Peyer's patch (tissue), 4 donors: ENCODE results near the gene OR51D1. TPM values are rescaled to one million over a fixed set of nuclear protein-coding genes. Genes with fewer than 3 reads are reported as not detected.

Experiments used
- DNase-seq, 3 donors: peaks; one replicate each; pipeline ENCODE4 v3.0.0-alpha.2; 2017 to 2019
- H3K27ac ChIP-seq, 4 donors: fragments of 200-600 bp; sonication (generic); one replicate each; pipeline ENCODE4 v1.5.1; 2016 to 2019
- H3K27me3 ChIP-seq, 2 donors: fragments of 200-600 bp; sonication (generic); one replicate each; pipeline ENCODE4 v1.5.1; 2019
- H3K36me3 ChIP-seq, 3 donors: fragments of 200-600 bp; sonication (generic); one replicate each; pipeline ENCODE4 v1.5.1; 2016 to 2019
- H3K4me1 ChIP-seq, 4 donors: fragments of 200-600 bp; sonication (generic); one replicate each; pipeline ENCODE4 v1.5.1; 2016 to 2019
- H3K4me3 ChIP-seq, 4 donors: fragments of 200-600 bp; sonication (generic); 1 replicate in 3 of 4; 2 replicates in 1 of 4; pipeline ENCODE4 v1.5.1; 2016 to 2019; ENCODE audit warnings: mild to moderate bottlenecking in 1 of 4
- H3K9me3 ChIP-seq, 4 donors: fragments of 200-600 bp; sonication (generic); one replicate each; pipeline ENCODE4 v1.5.1; 2016 to 2019; ENCODE audit warnings: mild to moderate bottlenecking in 1 of 4
- CTCF ChIP-seq, 6 experiments: fragments of 450-650 bp in 4 of 6; fragments of 200-600 bp in 2 of 6; sonication (generic) in 1 of 6; IDR thresholded peaks; one replicate each; pipeline ENCODE4 v1.5.1; 2017 to 2019; ENCODE audit warnings: antibody characterized with exemption in 6 of 6, mild to moderate bottlenecking in 3 of 6, moderate library complexity in 1 of 6
- POLR2A ChIP-seq, 2 donors: fragments of 450-650 bp; IDR thresholded peaks; one replicate each; pipeline ENCODE4 v1.5.1; 2017; ENCODE audit warnings: antibody characterized with exemption in 2 of 2, mild to moderate bottlenecking in 2 of 2, moderate library complexity in 2 of 2
- total RNA-seq, 4 donors: library from RNA; depleted of rRNA; stranded (reverse); fragments of >200 nt; gene quantifications; one replicate each; pipeline ENCODE4 v1.1.0, GENCODE V29; 2016

Gene OR51D1
- total RNA-seq, 4 donors from 2014 or later: not detected

DNA sequence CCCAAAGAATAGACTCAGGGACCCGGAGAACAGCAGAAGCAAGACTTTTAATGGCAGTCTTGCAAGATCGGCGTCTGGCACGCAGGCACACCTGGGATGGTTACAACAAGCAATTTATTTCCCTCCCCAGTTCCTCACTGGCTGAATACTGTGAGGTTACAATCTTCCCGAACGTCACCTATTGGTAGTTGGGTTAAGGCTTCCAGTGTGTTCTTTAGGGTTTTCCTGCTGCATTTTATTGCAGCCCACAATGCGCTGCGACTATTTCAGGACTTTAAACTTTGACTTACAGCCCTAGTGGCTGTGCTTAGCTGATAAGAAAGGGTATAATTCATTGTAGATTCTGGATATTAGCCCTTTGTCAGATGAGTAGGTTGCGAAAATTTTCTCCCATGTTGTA lies 17.8 kb upstream of the OR51D1 start:
- H3K27ac ChIP-seq: no peak overlapping the region
- no peaks in the 10 kb centered on the region for H3K27me3 ChIP-seq
- no peak overlapping the region for H3K4me3 ChIP-seq
- DNase-seq: no peak
- no peak for TF ChIP-seq POLR2A (IDR thresholded peaks at IDR 0.05)
- TF ChIP-seq CTCF (IDR thresholded peaks at IDR 0.05): no peak
- H3K4me1 ChIP-seq: no peaks in the 10 kb centered on the region
- no peaks in the 10 kb centered on the region for H3K9me3 ChIP-seq
- no peaks in the 10 kb centered on the region for H3K36me3 ChIP-seq

DNA sequence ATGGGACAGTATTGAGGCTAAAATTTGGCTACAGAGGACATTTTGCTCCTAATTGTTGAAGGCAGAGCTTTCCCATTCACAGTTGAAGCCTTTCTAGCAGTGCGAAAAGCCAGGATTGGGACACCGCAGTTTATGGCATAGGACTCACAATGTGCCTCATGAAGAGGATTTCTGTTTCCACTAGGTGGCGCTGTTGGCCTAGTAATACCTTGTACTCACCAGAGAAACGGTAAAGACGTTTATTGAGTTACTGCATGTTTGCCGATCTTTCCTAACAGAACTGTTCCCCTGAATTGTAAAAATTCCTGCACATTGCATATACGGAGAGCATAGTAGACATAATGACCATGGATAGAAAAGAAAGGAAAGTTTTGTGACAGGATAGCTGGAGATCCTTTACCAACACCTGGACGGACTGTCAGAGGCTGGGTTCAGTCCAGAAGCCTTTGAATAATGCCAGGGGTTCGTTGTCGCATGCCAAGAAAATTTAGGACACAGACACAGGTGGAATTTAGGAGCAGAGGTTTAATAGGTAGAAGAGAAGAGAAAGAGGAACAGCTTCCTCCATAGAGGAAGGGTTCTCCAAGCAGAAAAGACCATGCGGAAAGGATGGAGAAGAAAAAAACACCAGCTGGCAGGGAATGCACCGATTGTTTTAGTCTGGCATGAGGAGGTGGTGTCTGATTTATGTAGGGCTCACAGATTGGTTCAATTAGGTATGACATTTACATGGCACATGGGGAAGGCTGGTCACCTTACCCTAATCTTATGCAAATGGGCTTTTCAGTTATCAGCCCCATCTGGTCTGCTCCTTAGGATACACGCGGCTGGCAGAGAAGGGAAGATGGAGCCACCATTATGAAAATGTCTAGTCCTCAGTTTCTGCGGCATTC lies 10.8 kb upstream of the OR51D1 start:
- no peak overlapping the region for H3K27ac ChIP-seq
- no peaks in the 10 kb centered on the region for H3K4me1 ChIP-seq
- peak in 1 of 3 donors; percentile 83 for DNase-seq
- H3K36me3 ChIP-seq: no peaks in the 10 kb centered on the region
- H3K27me3 ChIP-seq: no peaks in the 10 kb centered on the region
- H3K4me3 ChIP-seq: no peak overlapping the region
- TF ChIP-seq POLR2A (IDR thresholded peaks at IDR 0.05): no peak
- peak in 4 of 6 experiments; percentile 52 to 73 (median 65) for TF ChIP-seq CTCF (IDR thresholded peaks at IDR 0.05)
- H3K9me3 ChIP-seq: peaks cover 0 to 15% (median 0%) of the 10 kb centered on the region in 4 donors

DNA sequence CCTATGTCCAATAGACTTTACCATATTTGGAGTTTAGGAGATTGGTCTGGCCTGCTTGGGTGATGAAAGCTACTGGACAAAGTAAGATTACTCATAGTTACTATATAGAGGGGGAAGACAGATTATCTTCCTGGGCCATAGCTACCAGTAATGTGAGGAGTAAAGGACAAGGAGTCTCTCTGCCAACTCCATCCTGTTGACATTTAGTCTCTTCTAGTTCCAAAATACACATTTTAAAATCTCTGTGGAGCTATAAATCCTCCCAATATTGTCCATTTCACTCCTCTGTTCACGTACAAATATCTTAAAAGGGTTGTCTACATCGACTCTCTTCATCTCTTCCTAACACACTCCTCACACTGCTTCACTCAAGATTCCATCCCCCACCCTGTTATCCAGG lies 1.1 kb upstream of the OR51D1 start:
- no peak overlapping the region for H3K4me3 ChIP-seq
- no peak for DNase-seq
- TF ChIP-seq POLR2A (IDR thresholded peaks at IDR 0.05) (no peak), CTCF (IDR thresholded peaks at IDR 0.05) (no peak)
- H3K4me1 ChIP-seq: no peaks in the 10 kb centered on the region
- H3K27me3 ChIP-seq: no peaks in the 10 kb centered on the region
- no peak overlapping the region for H3K27ac ChIP-seq
- no peaks in the 10 kb centered on the region for H3K9me3 ChIP-seq
- H3K36me3 ChIP-seq: no peaks in the 10 kb centered on the region

- no peak for TF ChIP-seq CTCF (IDR thresholded peaks at IDR 0.05)
- no peak for TF ChIP-seq POLR2A (IDR thresholded peaks at IDR 0.05)
Measured at GRCh38 chr11:4637662-4638047, 378 bp downstream of the OR51D1 start.

GRCh38 chr11:4639931-4640330 lies 2.7 kb downstream of the OR51D1 start:
- DNase-seq: no peak
- no peak for TF ChIP-seq POLR2A (IDR thresholded peaks at IDR 0.05)
- no peak for TF ChIP-seq CTCF (IDR thresholded peaks at IDR 0.05)
- Histone ChIP-seq H3K4me1 (no peaks in the 10 kb centered on the region), H3K27me3 (no peaks in the 10 kb centered on the region), H3K27ac (no peak overlapping the region), H3K36me3 (no peaks in the 10 kb centered on the region), H3K4me3 (no peak overlapping the region), H3K9me3 (no peaks in the 10 kb centered on the region)

More at GRCh38 chr11:4637662-4638047, 378 bp downstream of the OR51D1 start:
- H3K4me1 ChIP-seq: no peaks in the 10 kb centered on the region
- H3K36me3 ChIP-seq: no peaks in the 10 kb centered on the region
- DNase-seq: no peak
- no peaks in the 10 kb centered on the region for H3K9me3 ChIP-seq
- H3K4me3 ChIP-seq: no peak overlapping the region
- H3K27me3 ChIP-seq: no peaks in the 10 kb centered on the region
- H3K27ac ChIP-seq: no peak overlapping the region
